ENCODE data around the gene MED25.

The MED25 gene

GRCh38 chr19:49782515-49782914 is 35.6 kb upstream of the MED25 start:
- no peak for DNase-seq (ENCODE audit: extremely low spot score)
- POLR2A ChIA-PET, result no interaction called here
- CTCF ChIA-PET, result no interaction called here
- TF ChIP-seq ARNT (IDR thresholded peaks at IDR 0.05), result no peak
- no peak for TF ChIP-seq CTBP1 (IDR thresholded peaks at IDR 0.05; ENCODE audit: borderline replicate concordance)
- TF ChIP-seq ELF4 (IDR thresholded peaks at IDR 0.05), result no peak
- no peak for TF ChIP-seq L3MBTL2 (conservative IDR thresholded peaks at IDR 0.05)
- TF ChIP-seq NFRKB (IDR thresholded peaks at IDR 0.05), result no peak
- TF ChIP-seq HDGF (IDR thresholded peaks at IDR 0.05; ENCODE audit: borderline replicate concordance), result no peak
- no peak for TF ChIP-seq FOXM1 (IDR thresholded peaks at IDR 0.05; ENCODE audit: borderline replicate concordance)
- TF ChIP-seq SUZ12 (IDR thresholded peaks at IDR 0.05), result no peak
- no peak for TF ChIP-seq LEF1 (IDR thresholded peaks at IDR 0.05; ENCODE audit: borderline replicate concordance)

DNA sequence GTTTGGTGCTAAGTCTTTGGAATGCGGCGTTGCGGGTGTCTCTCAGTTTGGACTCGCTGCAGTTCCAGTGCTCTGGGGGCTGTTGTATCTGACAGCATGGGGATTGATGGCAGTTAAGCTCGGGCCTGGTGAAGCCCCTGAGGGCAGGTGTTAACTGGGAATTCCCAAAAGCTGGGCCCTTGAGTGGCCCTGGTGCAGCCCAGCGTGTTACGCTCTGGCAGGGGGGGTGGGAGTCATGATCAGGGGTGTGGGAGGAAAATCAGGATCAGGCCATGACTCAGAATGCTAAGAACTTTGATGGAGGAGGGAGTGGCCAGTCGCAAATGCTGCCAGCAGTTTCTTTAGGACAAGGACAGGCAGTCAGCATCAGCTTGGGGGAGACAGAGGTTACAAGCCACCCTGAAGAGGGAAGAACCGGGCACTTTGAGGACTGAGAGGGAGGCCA is 31.7 kb upstream of the MED25 start:
- TF ChIP-seq NFRKB (IDR thresholded peaks at IDR 0.05) (no peak), FOXK2 (IDR thresholded peaks at IDR 0.05) (no peak), L3MBTL2 (conservative IDR thresholded peaks at IDR 0.05) (no peak), BHLHE40 (IDR thresholded peaks at IDR 0.05; ENCODE audit: borderline replicate concordance) (no peak), CTBP1 (IDR thresholded peaks at IDR 0.05; ENCODE audit: borderline replicate concordance) (no peak), FOXA1 (IDR thresholded peaks at IDR 0.05) (no peak), SUZ12 (IDR thresholded peaks at IDR 0.05) (no peak), TARDBP (IDR thresholded peaks at IDR 0.05) (no peak), LEF1 (IDR thresholded peaks at IDR 0.05; ENCODE audit: borderline replicate concordance) (no peak), FOXM1 (IDR thresholded peaks at IDR 0.05; ENCODE audit: borderline replicate concordance) (no peak), HDGF (IDR thresholded peaks at IDR 0.05; ENCODE audit: borderline replicate concordance) (no peak), ELF4 (IDR thresholded peaks at IDR 0.05) (no peak), ARNT (IDR thresholded peaks at IDR 0.05) (no peak), ZNF384 (IDR thresholded peaks at IDR 0.05) (no peak), SP1 (IDR thresholded peaks at IDR 0.05) (no peak)
- TF ChIP-seq, protein P1, sequence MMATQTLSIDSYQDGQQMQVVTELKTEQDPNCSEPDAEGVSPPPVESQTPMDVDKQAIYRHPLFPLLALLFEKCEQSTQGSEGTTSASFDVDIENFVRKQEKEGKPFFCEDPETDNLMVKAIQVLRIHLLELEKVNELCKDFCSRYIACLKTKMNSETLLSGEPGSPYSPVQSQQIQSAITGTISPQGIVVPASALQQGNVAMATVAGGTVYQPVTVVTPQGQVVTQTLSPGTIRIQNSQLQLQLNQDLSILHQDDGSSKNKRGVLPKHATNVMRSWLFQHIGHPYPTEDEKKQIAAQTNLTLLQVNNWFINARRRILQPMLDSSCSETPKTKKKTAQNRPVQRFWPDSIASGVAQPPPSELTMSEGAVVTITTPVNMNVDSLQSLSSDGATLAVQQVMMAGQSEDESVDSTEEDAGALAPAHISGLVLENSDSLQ (IDR thresholded peaks at IDR 0.05), result no peak
- POLR2A ChIA-PET, result interaction anchor here (0.8 to 1.3 kb wide), 4 partner anchors 13 to 83 kb away, joined by 3 to 4 read pairs (median 4); partner anchors contain the start of genes AP2A1 and PTOV1
- no peak for DNase-seq (ENCODE audit: extremely low spot score)
- CTCF ChIA-PET, result interaction anchor here (0.7 kb wide), 1 partner anchor 15 kb away, joined by 3 read pairs; no protein-coding TSS in a partner anchor

DNA sequence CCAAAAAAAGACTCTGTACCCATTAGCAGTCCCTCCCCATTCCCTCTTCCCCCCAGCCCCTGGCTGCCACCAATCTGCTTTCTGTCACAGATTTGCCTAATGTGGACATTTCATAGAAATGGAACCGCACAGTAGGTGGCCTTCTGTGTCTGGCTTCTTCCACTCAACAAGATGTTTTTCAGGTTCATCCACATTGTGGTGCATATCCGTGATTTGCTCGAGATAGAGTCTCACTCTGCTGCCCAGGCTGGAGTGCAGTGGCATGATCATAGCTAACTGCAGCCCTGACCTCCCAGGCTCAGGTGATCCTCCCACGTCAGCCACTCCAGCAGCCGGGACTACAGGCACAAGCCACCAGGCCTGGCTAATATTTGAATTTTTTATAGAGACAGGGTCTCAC is 30.3 kb upstream of the MED25 start:
- POLR2A ChIA-PET, result interaction anchor here (0.7 kb wide), 1 partner anchor 14 kb away, joined by 3 read pairs; no protein-coding TSS in a partner anchor
- TF ChIP-seq LEF1 (IDR thresholded peaks at IDR 0.05; ENCODE audit: borderline replicate concordance), result no peak
- no peak for TF ChIP-seq BHLHE40 (IDR thresholded peaks at IDR 0.05; ENCODE audit: borderline replicate concordance)
- TF ChIP-seq SP1 (IDR thresholded peaks at IDR 0.05), result no peak
- no peak for TF ChIP-seq FOXK2 (IDR thresholded peaks at IDR 0.05)
- no peak for DNase-seq (ENCODE audit: extremely low spot score)
- CTCF ChIA-PET, result no interaction called here

DNA sequence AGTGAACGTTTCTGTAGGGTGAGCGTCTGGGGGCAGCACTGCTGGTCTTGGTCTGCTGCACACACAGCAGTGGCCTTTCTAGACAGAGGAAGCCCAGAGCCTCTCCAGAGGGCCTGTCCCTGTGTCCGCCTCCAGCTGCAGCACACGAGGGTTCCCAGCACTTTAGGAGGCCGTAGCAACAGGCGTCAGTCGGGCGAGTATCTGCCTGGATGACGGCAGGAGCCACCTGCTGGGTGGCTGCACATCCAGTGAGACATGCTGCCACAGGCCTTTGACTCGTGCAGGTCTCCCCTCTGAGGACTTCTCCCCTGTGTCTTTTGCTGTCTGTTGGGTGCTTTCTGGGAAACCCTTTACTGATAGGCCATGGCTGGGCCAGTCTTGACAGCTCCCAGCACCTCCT is 29.2 kb upstream of the MED25 start:
- CTCF ChIA-PET, result no interaction called here
- TF ChIP-seq HDGF (IDR thresholded peaks at IDR 0.05; ENCODE audit: borderline replicate concordance), result no peak
- no peak for TF ChIP-seq SUZ12 (IDR thresholded peaks at IDR 0.05)
- no peak for TF ChIP-seq NFRKB (IDR thresholded peaks at IDR 0.05)
- no peak for TF ChIP-seq TARDBP (IDR thresholded peaks at IDR 0.05)
- no peak for TF ChIP-seq ZNF384 (IDR thresholded peaks at IDR 0.05)
- TF ChIP-seq, protein P1 (IDR thresholded peaks at IDR 0.05), result no peak
- no peak for TF ChIP-seq CTBP1 (IDR thresholded peaks at IDR 0.05; ENCODE audit: borderline replicate concordance)
- no peak for TF ChIP-seq LEF1 (IDR thresholded peaks at IDR 0.05; ENCODE audit: borderline replicate concordance)
- TF ChIP-seq ARNT (IDR thresholded peaks at IDR 0.05), result no peak
- no peak for TF ChIP-seq SP1 (IDR thresholded peaks at IDR 0.05)
- TF ChIP-seq FOXK2 (IDR thresholded peaks at IDR 0.05), result no peak
- TF ChIP-seq BHLHE40 (IDR thresholded peaks at IDR 0.05; ENCODE audit: borderline replicate concordance), result no peak
- no peak for TF ChIP-seq FOXM1 (IDR thresholded peaks at IDR 0.05; ENCODE audit: borderline replicate concordance)
- no peak for TF ChIP-seq FOXA1 (IDR thresholded peaks at IDR 0.05)
- no peak for TF ChIP-seq ELF4 (IDR thresholded peaks at IDR 0.05)
- no peak for TF ChIP-seq L3MBTL2 (conservative IDR thresholded peaks at IDR 0.05)
- DNase-seq (ENCODE audit: extremely low spot score), result no peak
- POLR2A ChIA-PET, result no interaction called here

DNA sequence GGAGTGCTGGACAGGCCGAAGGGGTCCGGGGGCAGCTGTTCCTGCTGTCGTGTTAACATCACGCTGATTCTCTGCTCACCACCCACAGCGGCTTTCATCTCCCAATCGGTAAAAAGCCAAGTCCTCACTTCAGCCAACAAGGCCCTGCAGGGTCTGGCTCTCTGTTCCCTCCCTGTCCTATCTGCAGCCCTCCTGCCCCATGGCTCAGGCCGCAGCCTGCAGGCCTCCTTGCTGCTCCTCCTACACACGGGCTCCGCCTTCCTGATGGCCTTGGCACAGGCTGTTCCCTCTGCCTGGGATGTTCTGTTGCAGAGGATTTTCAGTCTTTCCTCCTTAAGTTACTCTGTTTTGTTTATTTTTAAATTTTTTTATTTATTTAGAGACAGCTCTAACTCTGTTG is 27.2 kb upstream of the MED25 start:
- TF ChIP-seq L3MBTL2 (conservative IDR thresholded peaks at IDR 0.05), result no peak
- no peak for TF ChIP-seq FOXM1 (IDR thresholded peaks at IDR 0.05; ENCODE audit: borderline replicate concordance)
- CTCF ChIA-PET, result no interaction called here
- no peak for DNase-seq (ENCODE audit: extremely low spot score)
- POLR2A ChIA-PET, result no interaction called here

DNA sequence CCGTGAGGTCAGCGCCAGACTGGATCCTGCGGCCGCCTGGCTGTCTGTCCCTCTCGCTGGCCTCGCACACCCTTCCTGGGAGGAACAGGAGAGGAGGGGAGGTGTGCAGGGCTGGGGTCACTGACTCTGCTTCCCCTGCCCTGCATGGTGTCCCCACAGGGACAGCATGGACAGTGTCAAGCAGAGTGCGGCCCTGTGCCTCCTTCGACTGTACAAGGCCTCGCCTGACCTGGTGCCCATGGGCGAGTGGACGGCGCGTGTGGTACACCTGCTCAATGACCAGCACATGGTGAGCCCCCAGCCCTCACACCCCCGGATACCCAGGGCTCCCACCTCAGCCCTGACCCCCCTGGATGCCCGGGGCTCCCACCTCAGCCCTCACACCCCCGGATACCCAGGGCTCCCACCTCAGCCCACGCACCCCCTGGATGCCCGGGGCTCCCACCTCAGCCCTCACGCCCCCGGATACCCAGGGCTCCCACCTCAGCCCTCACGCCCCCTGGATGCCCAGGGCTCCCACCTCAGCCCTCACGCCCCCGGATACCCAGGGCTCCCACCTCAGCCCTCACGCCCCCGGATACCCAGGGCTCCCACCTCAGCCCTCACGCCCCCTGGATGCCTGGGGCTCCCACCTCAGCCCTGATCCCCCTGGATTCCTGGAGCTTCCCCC is 26.2 kb upstream of the MED25 start:
- TF ChIP-seq ARNT (IDR thresholded peaks at IDR 0.05) (no peak), SP1 (IDR thresholded peaks at IDR 0.05) (no peak)
- POLR2A ChIA-PET, result no interaction called here
- CTCF ChIA-PET, result no interaction called here
- no peak for DNase-seq (ENCODE audit: extremely low spot score)

GRCh38 chr19:49792829-49793560 is 25.1 kb upstream of the MED25 start:
- ChIA-PET CTCF (no interaction called here), POLR2A (interaction anchor here (1.6 kb wide), 1 partner anchor 17 kb away, joined by 3 read pairs; no protein-coding TSS in a partner anchor)
- DNase-seq (ENCODE audit: extremely low spot score), result no peak
- no peak for TF ChIP-seq ARNT (IDR thresholded peaks at IDR 0.05)
- no peak for TF ChIP-seq FOXA1 (IDR thresholded peaks at IDR 0.05)
- no peak for TF ChIP-seq SP1 (IDR thresholded peaks at IDR 0.05)
- TF ChIP-seq NFRKB (IDR thresholded peaks at IDR 0.05), result no peak
- no peak for TF ChIP-seq ELF4 (IDR thresholded peaks at IDR 0.05)
- no peak for TF ChIP-seq SUZ12 (IDR thresholded peaks at IDR 0.05)
